SIG-M5 treated with dmso at 0.1 percent for 504 hours (cell line): ENCODE results near the gene CYTIP.
A peak's percentile ranks its signal among the peaks of the same experiment; 100 is the strongest.

ENCODE experiments used
- DNase-seq: peaks from one replicate; lab custom pipeline; 2025; ENCODE audit not compliant: unreplicated experiment; lab: John Stamatoyannopoulos, UW

CYTIP gene

GRCh38 chr2:157465554-157465953 lies 21.7 kb upstream of the CYTIP start:
- no peak for DNase-seq

GRCh38 chr2:157463002-157463401 lies 19.1 kb upstream of the CYTIP start:
- DNase-seq: no peak

- DNase-seq: no peak
Measured at GRCh38 chr2:157460897-157461296, 17.0 kb upstream of the CYTIP start.

- no peak for DNase-seq
Measured at GRCh38 chr2:157460384-157460837, 16.5 kb upstream of the CYTIP start.

- no peak for DNase-seq
Measured at GRCh38 chr2:157459486-157459885, 15.6 kb upstream of the CYTIP start.

- DNase-seq: no peak
Measured at GRCh38 chr2:157447741-157448140, 3.9 kb upstream of the CYTIP start.

GRCh38 chr2:157447031-157447430 lies 3.1 kb upstream of the CYTIP start:
- DNase-seq: no peak

GRCh38 chr2:157444641-157445040 lies 752 bp upstream of the CYTIP start:
- no peak for DNase-seq

GRCh38 chr2:157443090-157443489 lies 799 bp downstream of the CYTIP start:
- DNase-seq: peak; percentile 33

GRCh38 chr2:157442636-157443035 lies 1.3 kb downstream of the CYTIP start:
- DNase-seq: no peak

- DNase-seq: no peak
Measured at GRCh38 chr2:157442191-157442590, 1.7 kb downstream of the CYTIP start.

- DNase-seq: peak; percentile 32
Measured at GRCh38 chr2:157441072-157441454, 2.8 kb downstream of the CYTIP start.

GRCh38 chr2:157440404-157441071 lies 3.4 kb downstream of the CYTIP start:
- DNase-seq: no peak

GRCh38 chr2:157439824-157440186 lies 4.1 kb downstream of the CYTIP start:
- DNase-seq: peak; percentile 31

- DNase-seq: no peak
Measured at GRCh38 chr2:157438863-157439823, 4.7 kb downstream of the CYTIP start.

GRCh38 chr2:157433394-157433793 lies 10.5 kb downstream of the CYTIP start:
- no peak for DNase-seq

GRCh38 chr2:157432475-157433106 lies 11.3 kb downstream of the CYTIP start:
- DNase-seq: no peak

GRCh38 chr2:157431176-157431575 lies 12.7 kb downstream of the CYTIP start:
- DNase-seq: no peak

GRCh38 chr2:157428500-157429175 lies 15.3 kb downstream of the CYTIP start:
- no peak for DNase-seq

- DNase-seq: no peak
Measured at GRCh38 chr2:157427922-157428303, 16.0 kb downstream of the CYTIP start.
